ENCODE measurements around the gene CNOT11.

The CNOT11 gene

GRCh38 chr2:101262142-101262541 lies 9.5 kb downstream of the CNOT11 start:
- no peak for DNase-seq (ENCODE audit: low read depth)
- no peak overlapping the region for H3K4me3 ChIP-seq (ENCODE audit: low read length)
- no peak for TF ChIP-seq CTCF (conservative IDR thresholded peaks at IDR 0.05; ENCODE audit: low read length)

GRCh38 chr2:101263377-101263800 lies 10.7 kb downstream of the CNOT11 start:
- H3K4me3 ChIP-seq (ENCODE audit: low read length), result no peak overlapping the region
- no peak for TF ChIP-seq CTCF (conservative IDR thresholded peaks at IDR 0.05; ENCODE audit: low read length)
- no peak for DNase-seq (ENCODE audit: low read depth)

GRCh38 chr2:101264360-101264939 lies 11.8 kb downstream of the CNOT11 start:
- H3K4me3 ChIP-seq (ENCODE audit: low read length), result no peak overlapping the region
- no peak for DNase-seq (ENCODE audit: low read depth)

GRCh38 chr2:101265893-101266499 lies 13.3 kb downstream of the CNOT11 start:
- DNase-seq (ENCODE audit: low read depth), result no peak
- H3K4me3 ChIP-seq (ENCODE audit: low read length), result no peak overlapping the region
- TF ChIP-seq CTCF (conservative IDR thresholded peaks at IDR 0.05; ENCODE audit: low read length), result no peak

More at GRCh38 chr2:101264360-101264939, 11.8 kb downstream of the CNOT11 start:
- TF ChIP-seq CTCF (conservative IDR thresholded peaks at IDR 0.05; ENCODE audit: low read length), result no peak

- TF ChIP-seq CTCF (conservative IDR thresholded peaks at IDR 0.05; ENCODE audit: low read length), result no peak
- DNase-seq (ENCODE audit: low read depth), result no peak
- H3K4me3 ChIP-seq (ENCODE audit: low read length), result no peak overlapping the region
These were observed 15.3 kb downstream of the CNOT11 start for GRCh38 chr2:101267671-101268656.

GRCh38 chr2:101270700-101271259 lies 18.1 kb downstream of the CNOT11 start:
- DNase-seq (ENCODE audit: low read depth), result no peak
- no peak for TF ChIP-seq CTCF (conservative IDR thresholded peaks at IDR 0.05; ENCODE audit: low read length)
- H3K4me3 ChIP-seq (ENCODE audit: low read length), result no peak overlapping the region

Measured in AG10803 (cell line).